PFSK-1 (cell line): ENCODE measurements around the gene ADSL.

ENCODE experiments used
- FOXP2 ChIP-seq: optimal IDR thresholded peaks from 2 replicates; pipeline ENCODE3; 2011; ENCODE audit warnings: borderline replicate concordance, control low read depth, inconsistent platforms; ENCODE audit not compliant: insufficient read depth; ENCODE audit errors: extremely low read length, extremely low read depth
- POLR2AphosphoS5 ChIP-seq: IDR thresholded peaks from 2 replicates; pipeline ENCODE4 v1.6.1; 2012; ENCODE audit warnings: low read depth, mild to moderate bottlenecking, control low read depth, low read length, moderate library complexity
- SIN3A ChIP-seq: IDR thresholded peaks from 2 replicates; pipeline ENCODE4 v1.6.1; 2012; ENCODE audit warnings: mild to moderate bottlenecking, low read length, moderate library complexity, borderline replicate concordance; ENCODE audit not compliant: insufficient read depth
- TAF1 ChIP-seq: IDR thresholded peaks from 2 replicates; pipeline ENCODE4 v1.6.1; 2012; ENCODE audit warnings: low read length, control low read depth, borderline replicate concordance; ENCODE audit not compliant: insufficient read depth
- TF ChIP-seq, protein P1 (sequence below), 2 experiments: IDR thresholded peaks; 2 replicates each; pipeline versions ENCODE4 v1.6.1 to v1.8.0; 2011 to 2012; ENCODE audit warnings: low read depth in 2 of 2, low read length in 2 of 2, control low read depth in 1 of 2, inconsistent platforms in 1 of 2, mild to moderate bottlenecking in 1 of 2, moderate library complexity in 1 of 2; ENCODE audit not compliant: insufficient read depth in 1 of 2

The ADSL gene

DNA sequence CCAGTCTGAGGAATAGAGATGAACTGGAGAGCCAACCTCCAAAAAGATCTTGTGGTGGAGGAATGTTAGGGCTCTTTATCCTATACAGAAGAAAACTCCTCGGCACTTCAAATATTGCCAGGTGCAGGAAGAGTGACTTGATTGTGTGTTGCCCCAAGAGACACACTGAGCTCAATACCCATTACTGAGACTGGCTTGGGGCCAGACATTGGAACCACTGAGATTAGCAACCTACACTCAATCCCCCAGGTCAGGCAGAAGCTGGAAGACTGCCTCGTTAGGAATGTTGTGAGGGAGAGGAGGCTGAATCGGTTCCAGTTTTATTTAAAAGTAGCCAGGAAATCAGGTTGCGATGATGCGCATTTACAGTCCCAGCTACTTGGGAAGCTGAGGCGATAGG lies 21.7 kb downstream of the ADSL start:
- TF ChIP-seq, protein P1, sequence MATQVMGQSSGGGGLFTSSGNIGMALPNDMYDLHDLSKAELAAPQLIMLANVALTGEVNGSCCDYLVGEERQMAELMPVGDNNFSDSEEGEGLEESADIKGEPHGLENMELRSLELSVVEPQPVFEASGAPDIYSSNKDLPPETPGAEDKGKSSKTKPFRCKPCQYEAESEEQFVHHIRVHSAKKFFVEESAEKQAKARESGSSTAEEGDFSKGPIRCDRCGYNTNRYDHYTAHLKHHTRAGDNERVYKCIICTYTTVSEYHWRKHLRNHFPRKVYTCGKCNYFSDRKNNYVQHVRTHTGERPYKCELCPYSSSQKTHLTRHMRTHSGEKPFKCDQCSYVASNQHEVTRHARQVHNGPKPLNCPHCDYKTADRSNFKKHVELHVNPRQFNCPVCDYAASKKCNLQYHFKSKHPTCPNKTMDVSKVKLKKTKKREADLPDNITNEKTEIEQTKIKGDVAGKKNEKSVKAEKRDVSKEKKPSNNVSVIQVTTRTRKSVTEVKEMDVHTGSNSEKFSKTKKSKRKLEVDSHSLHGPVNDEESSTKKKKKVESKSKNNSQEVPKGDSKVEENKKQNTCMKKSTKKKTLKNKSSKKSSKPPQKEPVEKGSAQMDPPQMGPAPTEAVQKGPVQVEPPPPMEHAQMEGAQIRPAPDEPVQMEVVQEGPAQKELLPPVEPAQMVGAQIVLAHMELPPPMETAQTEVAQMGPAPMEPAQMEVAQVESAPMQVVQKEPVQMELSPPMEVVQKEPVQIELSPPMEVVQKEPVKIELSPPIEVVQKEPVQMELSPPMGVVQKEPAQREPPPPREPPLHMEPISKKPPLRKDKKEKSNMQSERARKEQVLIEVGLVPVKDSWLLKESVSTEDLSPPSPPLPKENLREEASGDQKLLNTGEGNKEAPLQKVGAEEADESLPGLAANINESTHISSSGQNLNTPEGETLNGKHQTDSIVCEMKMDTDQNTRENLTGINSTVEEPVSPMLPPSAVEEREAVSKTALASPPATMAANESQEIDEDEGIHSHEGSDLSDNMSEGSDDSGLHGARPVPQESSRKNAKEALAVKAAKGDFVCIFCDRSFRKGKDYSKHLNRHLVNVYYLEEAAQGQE (IDR thresholded peaks at IDR 0.05; ENCODE audit: insufficient read depth in 1 of 2, low read depth in 2 of 2, low read length in 2 of 2): no peak
- TF ChIP-seq TAF1 (no peak), POLR2AphosphoS5 (no peak), SIN3A (no peak), FOXP2 (no peak)

DNA sequence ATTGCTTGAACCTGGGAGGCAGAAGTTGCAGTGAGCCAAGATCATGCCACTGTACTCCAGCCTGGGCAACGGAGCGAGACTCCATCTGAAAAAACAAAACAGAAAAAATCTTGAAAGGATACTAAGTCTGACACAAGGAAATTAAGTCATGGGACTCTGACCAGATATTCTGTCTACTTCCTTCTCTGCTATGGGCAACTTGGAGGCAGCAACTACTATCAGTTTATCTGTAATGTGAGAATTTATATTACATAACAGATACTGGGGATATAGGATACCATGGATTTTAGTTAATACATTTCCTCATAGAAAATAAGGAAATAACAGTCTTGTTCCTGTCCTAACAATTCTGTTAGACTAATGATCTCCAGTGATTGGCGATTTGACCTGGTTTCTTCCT lies 22.5 kb downstream of the ADSL start:
- TF ChIP-seq, protein P1 (IDR thresholded peaks at IDR 0.05; ENCODE audit: insufficient read depth in 1 of 2, low read depth in 2 of 2, low read length in 2 of 2): no peak
- TF ChIP-seq SIN3A: no peak
- no peak for TF ChIP-seq TAF1
- TF ChIP-seq POLR2AphosphoS5: no peak
- TF ChIP-seq FOXP2: no peak

DNA sequence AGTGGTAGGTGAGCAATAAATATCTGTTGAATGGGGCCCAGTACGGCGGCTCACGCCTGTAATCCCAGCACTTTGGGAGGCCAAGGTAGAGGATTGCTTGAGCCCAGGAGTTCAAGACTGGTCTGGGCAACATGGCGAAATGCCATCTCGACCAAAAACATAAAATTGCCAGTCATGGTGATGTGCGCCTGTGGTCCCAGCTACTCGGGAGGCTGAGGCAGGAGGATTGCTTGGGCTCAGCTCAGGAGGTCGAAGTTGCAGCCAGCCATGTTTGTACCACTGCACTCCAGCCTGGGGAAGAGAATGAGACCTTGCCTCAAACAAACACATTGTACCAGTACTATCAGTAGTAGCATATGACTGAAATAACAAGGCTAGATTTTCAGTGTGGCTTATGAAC lies 28.3 kb downstream of the ADSL start:
- TF ChIP-seq, protein P1 (IDR thresholded peaks at IDR 0.05; ENCODE audit: insufficient read depth in 1 of 2, low read depth in 2 of 2, low read length in 2 of 2): no peak
- TF ChIP-seq SIN3A (no peak), FOXP2 (no peak), POLR2AphosphoS5 (no peak), TAF1 (no peak)

DNA sequence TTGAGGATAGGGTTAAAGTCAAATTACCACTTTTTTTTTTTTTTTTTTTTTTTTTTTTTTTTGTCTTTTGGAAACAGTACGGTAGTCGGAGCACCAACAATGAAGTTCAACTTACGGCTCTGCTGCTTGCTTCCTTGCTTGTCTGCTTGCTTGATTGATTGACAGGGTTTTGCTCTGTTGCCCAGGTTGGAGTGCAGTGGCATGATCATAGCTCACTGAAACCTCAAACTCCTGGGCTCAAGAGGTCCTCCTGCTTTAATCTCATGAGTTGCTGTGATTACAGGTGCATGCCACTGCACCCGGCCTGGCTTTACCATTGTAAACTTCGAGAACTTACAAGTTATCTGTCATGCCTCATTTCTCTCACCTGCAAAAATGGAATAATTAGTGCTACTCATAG lies 29.8 kb downstream of the ADSL start:
- no peak for TF ChIP-seq SIN3A
- TF ChIP-seq, protein P1 (IDR thresholded peaks at IDR 0.05; ENCODE audit: insufficient read depth in 1 of 2, low read depth in 2 of 2, low read length in 2 of 2): no peak
- no peak for TF ChIP-seq POLR2AphosphoS5
- no peak for TF ChIP-seq FOXP2
- no peak for TF ChIP-seq TAF1

DNA sequence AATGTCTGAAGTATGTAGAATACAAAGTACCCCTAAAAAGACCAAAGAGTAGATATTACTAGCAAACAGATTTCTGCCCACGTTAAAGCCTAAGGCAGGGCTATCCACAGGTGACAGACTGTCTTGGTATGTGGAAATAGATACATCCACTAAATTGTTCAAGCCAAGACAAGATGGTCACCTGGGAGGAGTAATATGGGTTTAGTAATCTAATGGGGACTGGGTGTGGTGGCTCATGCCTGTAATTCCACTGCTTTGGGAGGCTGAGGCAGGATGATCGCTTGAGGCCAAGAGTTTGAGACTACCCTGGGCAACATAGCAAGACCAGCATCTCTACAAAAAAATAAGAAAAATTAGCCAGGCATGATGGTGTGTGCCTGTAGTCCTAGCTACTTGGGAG lies 31.6 kb downstream of the ADSL start:
- no peak for TF ChIP-seq TAF1
- no peak for TF ChIP-seq POLR2AphosphoS5
- TF ChIP-seq SIN3A: no peak
- TF ChIP-seq FOXP2: no peak
- TF ChIP-seq, protein P1 (IDR thresholded peaks at IDR 0.05; ENCODE audit: insufficient read depth in 1 of 2, low read depth in 2 of 2, low read length in 2 of 2): no peak
